KG1 (cell line): Measurements from ENCODE around the gene NDUFS7.
A peak's percentile ranks its signal among the peaks of the same experiment; 100 is the strongest.
"Not testable (repeated sequence)": the region's sequence is repeated elsewhere in the genome, so short reads cannot be mapped to it uniquely, and the experiment has no call there.

Experiments
- DNase-seq: peaks from one replicate; lab custom pipeline; 2025; lab: John Stamatoyannopoulos, UW

NDUFS7 gene

GRCh38 chr19:1432507-1432887 is 48.8 kb downstream of the NDUFS7 start:
- no peak for DNase-seq

GRCh38 chr19:1433119-1434039 is 49.7 kb downstream of the NDUFS7 start:
- DNase-seq, result no peak

GRCh38 chr19:1434040-1434366 is 50.3 kb downstream of the NDUFS7 start:
- no peak for DNase-seq

GRCh38 chr19:1434577-1435060 is 50.9 kb downstream of the NDUFS7 start:
- no peak for DNase-seq

- DNase-seq, result no peak
Observed at GRCh38 chr19:1435378-1435989, 51.8 kb downstream of the NDUFS7 start.

- no peak for DNase-seq
Observed at GRCh38 chr19:1437609-1438008, 53.9 kb downstream of the NDUFS7 start.

- DNase-seq, result peak; percentile 48
Observed at GRCh38 chr19:1438035-1438932, 54.6 kb downstream of the NDUFS7 start, which contains the start of gene RPS15. Gene RPS15, plus strand, starts transcription at chr19:1438396. Its CDS starts 30 bp downstream, at chr19:1438426.

GRCh38 chr19:1438933-1439354 is 55.2 kb downstream of the NDUFS7 start:
- no peak for DNase-seq

- not testable (repeated sequence) for DNase-seq
Observed at GRCh38 chr19:1439525-1440417, 56.1 kb downstream of the NDUFS7 start.

- DNase-seq, result no peak
Observed at GRCh38 chr19:1440418-1440801, 56.7 kb downstream of the NDUFS7 start.

- no peak for DNase-seq
Observed at GRCh38 chr19:1441022-1441426, 57.3 kb downstream of the NDUFS7 start.

- DNase-seq, result no peak
Observed at GRCh38 chr19:1441677-1442438, 58.2 kb downstream of the NDUFS7 start.
